ENCODE measurements around the gene TMEM63A. TPM values are rescaled to one million over a fixed set of nuclear protein-coding genes. Genes with fewer than 3 reads are reported as not detected.

The TMEM63A gene
- total and polyA plus RNA-seq, 2 of the 13 experiments (the other 11 are each of a cell fraction or from before 2014, with no cell fraction given): 23.9 to 53.3 TPM

GRCh38 chr1:225881959-225882693 is at the start of gene TMEM63A (continued):
- TF ChIP-seq ARID3A (IDR thresholded peaks at IDR 0.05; ENCODE audit: low read depth, low read length) (no peak), ZKSCAN5 (CRISPR knock-in tag; IDR thresholded peaks at IDR 0.05) (no peak), SNAPC2 (CRISPR knock-in tag; IDR thresholded peaks at IDR 0.05) (no peak), SALL2 (CRISPR knock-in tag; IDR thresholded peaks at IDR 0.05) (peak; percentile 72), ZBTB25 (CRISPR knock-in tag; IDR thresholded peaks at IDR 0.05) (no peak), ZNF234 (CRISPR knock-in tag; conservative IDR thresholded peaks at IDR 0.05) (no peak; the same call in 1 of the 2 replicates), SP140L (CRISPR knock-in tag; IDR thresholded peaks at IDR 0.05; ENCODE audit: borderline replicate concordance) (no peak), ZNF639 (CRISPR knock-in tag; conservative IDR thresholded peaks at IDR 0.05) (no peak), DNMT1 (CRISPR knock-in tag; IDR thresholded peaks at IDR 0.05) (0 out of 2 replicates have a peak, but pooled peaks have one; percentile 15), GPBP1L1 (CRISPR knock-in tag; IDR thresholded peaks at IDR 0.05) (no peak), ZNF18 (CRISPR knock-in tag; IDR thresholded peaks at IDR 0.05; ENCODE audit: insufficient replicate concordance) (no peak), NFRKB (IDR thresholded peaks at IDR 0.05) (no peak), MBD4 (IDR thresholded peaks at IDR 0.05; ENCODE audit: borderline replicate concordance, low read length) (no peak), RFXAP (CRISPR knock-in tag; IDR thresholded peaks at IDR 0.05; ENCODE audit: borderline replicate concordance) (0 out of 2 replicates have a peak, but pooled peaks have one; percentile 32), ZNF232 (CRISPR knock-in tag; IDR thresholded peaks at IDR 0.05; ENCODE audit: borderline replicate concordance) (0 out of 2 replicates have a peak, but pooled peaks have one; percentile 40), LBX2 (CRISPR knock-in tag; IDR thresholded peaks at IDR 0.05; ENCODE audit: borderline replicate concordance) (no peak), PBX3 (CRISPR knock-in tag; IDR thresholded peaks at IDR 0.05; ENCODE audit: borderline replicate concordance) (no peak), ZNF432 (CRISPR knock-in tag; IDR thresholded peaks at IDR 0.05; ENCODE audit: borderline replicate concordance) (no peak), PITX1 (CRISPR knock-in tag; IDR thresholded peaks at IDR 0.05) (peak; percentile 7; the same call in 1 of the 2 replicates), MIXL1 (CRISPR knock-in tag; IDR thresholded peaks at IDR 0.05) (no peak)

All from HepG2 (cell line).